ENCODE measurements around the gene TMEM247. TPM values are rescaled to one million over a fixed set of nuclear protein-coding genes. Genes with fewer than 3 reads are reported as not detected.

Gene TMEM247
- total and polyA plus RNA-seq, 2 donors (not counting 3 experiments of a cell fraction or from before 2014, with no cell fraction given): not detected

DNA sequence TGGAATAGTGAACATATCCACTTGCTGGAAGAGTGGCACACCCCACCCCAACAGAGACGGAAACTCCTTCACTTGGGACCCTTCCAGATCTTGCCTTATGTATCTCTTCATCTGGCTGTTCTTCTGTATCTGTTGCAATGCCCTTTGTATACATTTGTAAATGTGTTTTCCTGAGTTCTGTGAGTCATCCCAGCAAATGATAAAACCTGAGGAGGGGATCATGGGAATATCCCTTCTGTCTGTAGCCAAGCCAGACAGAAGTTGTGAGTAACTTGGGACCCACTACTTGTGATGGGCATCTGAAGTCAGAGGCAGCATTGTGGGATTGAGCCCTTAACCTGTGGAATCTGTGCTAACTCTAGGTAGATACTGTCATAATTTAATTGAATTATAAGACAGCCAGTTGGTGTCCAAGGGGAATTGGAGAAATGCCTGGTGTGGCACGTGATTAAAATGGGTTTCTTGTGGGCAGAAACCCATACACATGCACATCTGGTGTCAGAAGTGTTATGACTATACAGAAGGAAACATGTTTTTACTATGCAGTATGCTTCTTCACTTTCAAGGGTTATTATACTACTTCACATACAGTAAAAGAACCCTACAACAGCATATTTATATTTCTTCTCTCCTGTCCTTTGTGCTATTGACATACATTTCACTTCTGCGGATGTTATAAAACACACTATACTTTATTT is 32.3 kb upstream of the TMEM247 start:
- intact Hi-C loops (cut with micrococcal nuclease): no loop called here
- no peaks in the 10 kb centered on the region for H3K79me2 ChIP-seq (ENCODE audit: control insufficient read depth, insufficient read depth, low read length)
- ChIA-PET POLR2A (no interaction called here), CTCF (no interaction called here)
- peaks cover 7 to 15% of the 10 kb centered on the region in 2 experiments for H3K27me3 ChIP-seq (ENCODE audit: control insufficient read depth in 2 of 2, insufficient read depth in 2 of 2, low read length in 2 of 2)
- no peaks in the 10 kb centered on the region for H3K36me3 ChIP-seq (ENCODE audit: control insufficient read depth in 2 of 2, extremely low read depth in 1 of 2, insufficient read depth in 2 of 2, low read length in 2 of 2)
- H3K4me2 ChIP-seq (ENCODE audit: insufficient read depth, low read length): no peak overlapping the region
- no peak overlapping the region for H3K4me3 ChIP-seq (replicated peaks in 1 of 3; ENCODE audit: insufficient read depth in 1 of 3, low read depth in 1 of 3, low read length in 3 of 3)
- H4K20me1 ChIP-seq (replicated peaks; ENCODE audit: control insufficient read depth, extremely low read depth, insufficient read depth, low read length): no peaks in the 10 kb centered on the region
- H3K4me1 ChIP-seq (ENCODE audit: control insufficient read depth, extremely low read depth, insufficient read depth, low read length): no peaks in the 10 kb centered on the region
- FAIRE-seq (no peak), DNase-seq (ENCODE audit: low read depth, low spot score) (no peak)
- H3K9me3 ChIP-seq (replicated peaks; ENCODE audit: control insufficient read depth, insufficient read depth, low read length): no peaks in the 10 kb centered on the region
- no peak overlapping the region for H2AFZ ChIP-seq (ENCODE audit: low read depth, low read length)
- TF ChIP-seq CTCF (IDR thresholded peaks at IDR 0.05; ENCODE audit: extremely low read depth in 1 of 2, insufficient read depth in 1 of 2, low read depth in 1 of 2, low read length in 2 of 2) (no peak), MYC (IDR thresholded peaks at IDR 0.05; ENCODE audit: low read depth, low read length) (no peak), EZH2 (IDR thresholded peaks at IDR 0.05; ENCODE audit: borderline replicate concordance, low read depth, low read length, severe bottlenecking) (no peak), POLR2AphosphoS5 (IDR thresholded peaks at IDR 0.05; ENCODE audit: insufficient read depth, low read depth, low read length) (no peak), POLR2A (IDR thresholded peaks at IDR 0.05; ENCODE audit: low read depth, low read length) (no peak)
- no TSS peak for BruUV-seq (replicated peaks)
- no peak overlapping the region for H3K27ac ChIP-seq (ENCODE audit: insufficient read depth, low read depth, low read length)
- no peak overlapping the region for H3K9ac ChIP-seq (replicated peaks; ENCODE audit: extremely low read depth, insufficient read depth, low read length)
- dilution Hi-C loops (cut with MboI; ENCODE audit: extremely low pct_ligation_motif_present, low sequenced_read_pairs): no loop called here
- no peaks in the 10 kb centered on the region for H3K9me1 ChIP-seq (replicated peaks; ENCODE audit: control insufficient read depth, extremely low read depth, insufficient read depth, low read length)

- ChIA-PET CTCF (no interaction called here), POLR2A (no interaction called here)
- Histone ChIP-seq H3K9me1 (replicated peaks; ENCODE audit: control insufficient read depth, extremely low read depth, insufficient read depth, low read length) (no peaks in the 10 kb centered on the region), H3K36me3 (ENCODE audit: control insufficient read depth in 2 of 2, extremely low read depth in 1 of 2, insufficient read depth in 2 of 2, low read length in 2 of 2) (no peaks in the 10 kb centered on the region), H3K79me2 (ENCODE audit: control insufficient read depth, insufficient read depth, low read length) (no peaks in the 10 kb centered on the region), H2AFZ (ENCODE audit: low read depth, low read length) (no peak overlapping the region), H3K4me2 (ENCODE audit: insufficient read depth, low read length) (no peak overlapping the region), H3K27me3 (ENCODE audit: control insufficient read depth in 2 of 2, insufficient read depth in 2 of 2, low read length in 2 of 2) (peaks cover 7 to 15% of the 10 kb centered on the region in 2 experiments), H3K27ac (ENCODE audit: insufficient read depth, low read depth, low read length) (no peak overlapping the region), H3K9ac (replicated peaks; ENCODE audit: extremely low read depth, insufficient read depth, low read length) (no peak overlapping the region), H4K20me1 (replicated peaks; ENCODE audit: control insufficient read depth, extremely low read depth, insufficient read depth, low read length) (no peaks in the 10 kb centered on the region), H3K4me3 (replicated peaks in 1 of 3; ENCODE audit: insufficient read depth in 1 of 3, low read depth in 1 of 3, low read length in 3 of 3) (no peak overlapping the region), H3K9me3 (replicated peaks; ENCODE audit: control insufficient read depth, insufficient read depth, low read length) (no peaks in the 10 kb centered on the region), H3K4me1 (ENCODE audit: control insufficient read depth, extremely low read depth, insufficient read depth, low read length) (no peaks in the 10 kb centered on the region)
- TF ChIP-seq, protein P1, sequence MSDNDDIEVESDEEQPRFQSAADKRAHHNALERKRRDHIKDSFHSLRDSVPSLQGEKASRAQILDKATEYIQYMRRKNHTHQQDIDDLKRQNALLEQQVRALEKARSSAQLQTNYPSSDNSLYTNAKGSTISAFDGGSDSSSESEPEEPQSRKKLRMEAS (IDR thresholded peaks at IDR 0.05; ENCODE audit: insufficient read depth, insufficient read length): no peak
- TF ChIP-seq POLR2AphosphoS5 (IDR thresholded peaks at IDR 0.05; ENCODE audit: insufficient read depth, low read depth, low read length) (no peak), CTCF (IDR thresholded peaks at IDR 0.05; ENCODE audit: extremely low read depth in 1 of 2, insufficient read depth in 1 of 2, low read depth in 1 of 2, low read length in 2 of 2) (no peak), GATA2 (IDR thresholded peaks at IDR 0.05; ENCODE audit: insufficient read depth, insufficient read length, low read depth, low read length) (no peak), POLR2A (IDR thresholded peaks at IDR 0.05; ENCODE audit: low read depth, low read length) (no peak), EZH2 (IDR thresholded peaks at IDR 0.05; ENCODE audit: borderline replicate concordance, low read depth, low read length, severe bottlenecking) (no peak), MYC (IDR thresholded peaks at IDR 0.05; ENCODE audit: low read depth, low read length) (no peak), FOS (IDR thresholded peaks at IDR 0.05; ENCODE audit: borderline replicate concordance, insufficient read depth, low read length) (no peak), JUN (IDR thresholded peaks at IDR 0.05; ENCODE audit: borderline replicate concordance, insufficient read depth, insufficient read length, low read depth) (no peak)
- DNase-seq (ENCODE audit: low read depth, low spot score) (no peak), FAIRE-seq (no peak)
- intact Hi-C loops (cut with micrococcal nuclease): no loop called here
- dilution Hi-C loops (cut with MboI; ENCODE audit: extremely low pct_ligation_motif_present, low sequenced_read_pairs): no loop called here
- no TSS peak for BruUV-seq (replicated peaks)
Measured at GRCh38 chr2:46447649-46448048, 31.7 kb upstream of the TMEM247 start.
